Dermis lymphatic vessel endothelial cell (primary cell): ENCODE results near the gene CDC16. TPM values are rescaled to one million over a fixed set of nuclear protein-coding genes. Genes with fewer than 3 reads are reported as not detected.

Experiments used
- total RNA-seq: library from RNA; depleted of rRNA; stranded (reverse); fragments of >200 nt; gene quantifications from 2 replicates; pipeline ENCODE4 v1.2.1, GENCODE V29; 2014

CDC16 gene
- 40.3 and 41.6 TPM in 2 replicates for total RNA-seq

GRCh38 chr13:114234645-114235421, at the start of gene CDC16:
Gene CDC16 (plus strand): TSS chr13:114234897. CDS start chr13:114235085, 188 bp downstream.

GRCh38 chr13:114281351-114282040, 46.8 kb downstream of the CDC16 start, which contains the start of gene UPF3A:
Gene UPF3A (plus strand): TSS chr13:114281601. CDS start chr13:114281640, 39 bp downstream.

GRCh38 chr13:114314074-114314912, 79.6 kb downstream of the CDC16 start, which contains the start of gene CHAMP1:
Gene CHAMP1 (plus strand): TSS chr13:114314503. CDS start chr13:114323843, 9,340 bp downstream.

Other genes starting within 250 kb of the CDC16 start
- gene RASA3, start 102.3 kb upstream of the CDC16 start, total RNA-seq = 26.3 and 37.4 TPM in 2 replicates
- gene CFAP97D2, start 55.6 kb upstream of the CDC16 start, total RNA-seq = not detected in 2 replicates
- gene UPF3A, start 46.7 kb downstream of the CDC16 start, total RNA-seq = 21.7 and 27.3 TPM in 2 replicates
- 5.4 and 6.2 TPM in 2 replicates for gene CHAMP1, start 79.6 kb downstream of the CDC16 start, total RNA-seq